Keratinocyte (primary cell): Measurements from ENCODE around the gene EBF3. TPM values are rescaled to one million over a fixed set of nuclear protein-coding genes. Genes with fewer than 3 reads are reported as not detected.

Experiments
- DNase-seq: peaks from one replicate; pipeline ENCODE4 v3.0.0-alpha.2; 2011; ENCODE audit warnings: low read depth, missing footprints, low spot score
- FAIRE-seq: peaks from 2 replicates; lab custom pipeline; 2011; peaks lifted over from hg19 to GRCh38; lab: Jason Lieb, UNC
- H2AFZ ChIP-seq: 2 replicates; pipeline ENCODE4 v1.6.0; 2012; ENCODE audit warnings: low read length, control low read depth, inconsistent platforms; ENCODE audit not compliant: control insufficient read depth
- H3K27ac ChIP-seq: 2 replicates; pipeline ENCODE4 v1.5.1; 2011; ENCODE audit warnings: low read length; ENCODE audit not compliant: control insufficient read depth, insufficient read depth
- H3K27me3 ChIP-seq: 3 replicates; pipeline ENCODE4 v1.6.0; 2011; ENCODE audit warnings: low read length; ENCODE audit not compliant: control insufficient read depth, insufficient read depth; ENCODE audit errors: extremely low read depth
- H3K36me3 ChIP-seq, 2 experiments: 2 replicates in 1 of 2; 3 replicates in 1 of 2; pipeline ENCODE4 v1.5.1; 2011; ENCODE audit warnings: low read length in 2 of 2, mild to moderate bottlenecking in 1 of 2; ENCODE audit not compliant: control insufficient read depth in 2 of 2, insufficient read depth in 2 of 2; ENCODE audit errors: extremely low read depth in 1 of 2
- H3K4me1 ChIP-seq: 3 replicates; pipeline ENCODE4 v1.5.1; 2011; ENCODE audit warnings: low read length; ENCODE audit not compliant: control insufficient read depth, insufficient read depth; ENCODE audit errors: extremely low read depth
- H3K4me2 ChIP-seq: 3 replicates; pipeline ENCODE4 v1.6.0; 2011; ENCODE audit warnings: low read depth, low read length; ENCODE audit not compliant: control insufficient read depth, insufficient read depth; ENCODE audit errors: extremely low read depth
- H3K4me3 ChIP-seq, 3 experiments: fragments of 200-600 bp in 1 of 3; sonication (generic) in 1 of 3; 2 replicates in 2 of 3; 3 replicates in 1 of 3; pipeline ENCODE4 v1.5.1; 2011 to 2016; ENCODE audit warnings: low read length in 3 of 3, mild to moderate bottlenecking in 3 of 3, control low read depth in 2 of 3, inconsistent platforms in 1 of 3, low read depth in 1 of 3, mixed read lengths in 1 of 3, mixed run types in 1 of 3, moderate library complexity in 1 of 3; ENCODE audit not compliant: control insufficient read depth in 2 of 3, insufficient read depth in 2 of 3; ENCODE audit errors: extremely low read depth in 1 of 3
- H3K79me2 ChIP-seq: 2 replicates; pipeline ENCODE4 v1.6.0; 2012; ENCODE audit warnings: low read length; ENCODE audit not compliant: control insufficient read depth, insufficient read depth
- H3K9ac ChIP-seq: 3 replicates; pipeline ENCODE4 v1.6.0; 2011; ENCODE audit warnings: low read length; ENCODE audit not compliant: control insufficient read depth, insufficient read depth; ENCODE audit errors: extremely low read depth
- H3K9me1 ChIP-seq: 3 replicates; pipeline ENCODE4 v1.6.0; 2011; ENCODE audit warnings: low read length; ENCODE audit not compliant: control insufficient read depth, insufficient read depth; ENCODE audit errors: extremely low read depth
- H3K9me3 ChIP-seq: 2 replicates; pipeline ENCODE4 v1.5.1; 2012; ENCODE audit warnings: low read depth, low read length; ENCODE audit not compliant: control insufficient read depth
- H4K20me1 ChIP-seq: 3 replicates; pipeline ENCODE4 v1.6.0; 2011; ENCODE audit warnings: low read length; ENCODE audit not compliant: control insufficient read depth, insufficient read depth; ENCODE audit errors: extremely low read depth
- EZH2 ChIP-seq: IDR thresholded peaks from one replicate; pipeline ENCODE4 v1.6.1; 2012; ENCODE audit warnings: inconsistent platforms, mild to moderate bottlenecking, low read length, moderate library complexity
- dilution Hi-C: fragments of 300-500 bp; cut with MboI; formaldehyde crosslinking; loops from one replicate; pipeline ENCODE4 v1.7.0; 2020; ENCODE audit warnings: low sequenced_read_pairs; ENCODE audit not compliant: extremely low pct_ligation_motif_present
- polyA plus RNA-seq, 5 experiments: library from polyadenylated mRNA; depleted of rRNA in 3 of 5; stranded (reverse) in 3 of 5; stranded (forward) in 1 of 5; unstranded in 1 of 5; fragments of >200 nt; gene quantifications; 1 replicate in 1 of 5; 2 replicates in 3 of 5; 3 replicates in 1 of 5; pipeline versions ENCODE4 v1.2.1 to v1.2.3, GENCODE V29; 2011 to 2012; ENCODE audit warnings: missing spikeins in 2 of 5, low read depth in 1 of 5, low replicate concordance in 1 of 5
- TF ChIP-seq, protein P1 (sequence below), 3 experiments: IDR thresholded peaks in 1 of 3; conservative IDR thresholded peaks in 1 of 3; optimal IDR thresholded peaks in 1 of 3; 2 replicates in 2 of 3; 3 replicates in 1 of 3; pipeline versions ENCODE3 to v1.5.1; 2011; ENCODE audit warnings: low read length in 3 of 3, mild to moderate bottlenecking in 3 of 3, moderate library complexity in 2 of 3, control low read depth in 1 of 3, inconsistent platforms in 1 of 3; ENCODE audit not compliant: insufficient read depth in 2 of 3; ENCODE audit errors: extremely low read depth in 1 of 3

The EBF3 gene
- polyA plus RNA-seq, 1 donor (not counting 4 experiments of a cell fraction or from before 2014, with no cell fraction given) = not detected

DNA sequence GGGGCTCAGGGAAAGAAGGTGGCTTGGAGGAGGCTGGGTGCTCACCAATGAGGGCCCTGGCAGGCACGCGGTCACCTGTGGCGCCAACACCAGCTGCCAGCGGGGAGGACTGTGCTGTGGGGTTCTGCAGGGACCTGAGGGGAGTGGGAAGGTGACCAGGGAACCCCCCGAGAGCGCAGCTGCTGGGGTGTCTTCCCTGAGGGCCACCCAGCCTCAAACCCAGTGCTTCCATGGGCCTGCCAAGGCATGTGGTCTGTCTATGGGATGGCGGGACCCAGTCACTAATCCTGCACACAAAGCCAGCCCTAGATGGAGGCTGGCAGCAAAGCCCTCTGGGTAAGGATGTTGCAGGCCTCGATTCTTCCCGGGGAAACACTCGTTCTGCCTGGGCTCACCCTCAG, 117.1 kb downstream of the EBF3 start:
- Histone ChIP-seq H4K20me1 (no peaks in the 10 kb centered on the region), H3K27ac (no peak overlapping the region), H3K9ac (no peak overlapping the region), H3K4me1 (no peaks in the 10 kb centered on the region), H3K27me3 (no peaks in the 10 kb centered on the region), H2AFZ (no peak overlapping the region), H3K79me2 (no peaks in the 10 kb centered on the region), H3K9me1 (no peaks in the 10 kb centered on the region), H3K4me2 (no peak overlapping the region), H3K36me3 (no peaks in the 10 kb centered on the region), H3K4me3 (no peak overlapping the region), H3K9me3 (peaks cover under 1% of the 10 kb centered on the region)
- FAIRE-seq (no peak), DNase-seq (no peak)
- no peak for TF ChIP-seq EZH2
- TF ChIP-seq, protein P1, sequence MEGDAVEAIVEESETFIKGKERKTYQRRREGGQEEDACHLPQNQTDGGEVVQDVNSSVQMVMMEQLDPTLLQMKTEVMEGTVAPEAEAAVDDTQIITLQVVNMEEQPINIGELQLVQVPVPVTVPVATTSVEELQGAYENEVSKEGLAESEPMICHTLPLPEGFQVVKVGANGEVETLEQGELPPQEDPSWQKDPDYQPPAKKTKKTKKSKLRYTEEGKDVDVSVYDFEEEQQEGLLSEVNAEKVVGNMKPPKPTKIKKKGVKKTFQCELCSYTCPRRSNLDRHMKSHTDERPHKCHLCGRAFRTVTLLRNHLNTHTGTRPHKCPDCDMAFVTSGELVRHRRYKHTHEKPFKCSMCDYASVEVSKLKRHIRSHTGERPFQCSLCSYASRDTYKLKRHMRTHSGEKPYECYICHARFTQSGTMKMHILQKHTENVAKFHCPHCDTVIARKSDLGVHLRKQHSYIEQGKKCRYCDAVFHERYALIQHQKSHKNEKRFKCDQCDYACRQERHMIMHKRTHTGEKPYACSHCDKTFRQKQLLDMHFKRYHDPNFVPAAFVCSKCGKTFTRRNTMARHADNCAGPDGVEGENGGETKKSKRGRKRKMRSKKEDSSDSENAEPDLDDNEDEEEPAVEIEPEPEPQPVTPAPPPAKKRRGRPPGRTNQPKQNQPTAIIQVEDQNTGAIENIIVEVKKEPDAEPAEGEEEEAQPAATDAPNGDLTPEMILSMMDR (optimal IDR thresholded peaks at IDR 0.05 in 1 of 3, IDR thresholded peaks at IDR 0.05 in 1 of 3, conservative IDR thresholded peaks at IDR 0.05 in 1 of 3; ENCODE audit: extremely low read depth in 1 of 3, insufficient read depth in 2 of 3, low read length in 3 of 3) = no peak
- dilution Hi-C loops = no loop called here

DNA sequence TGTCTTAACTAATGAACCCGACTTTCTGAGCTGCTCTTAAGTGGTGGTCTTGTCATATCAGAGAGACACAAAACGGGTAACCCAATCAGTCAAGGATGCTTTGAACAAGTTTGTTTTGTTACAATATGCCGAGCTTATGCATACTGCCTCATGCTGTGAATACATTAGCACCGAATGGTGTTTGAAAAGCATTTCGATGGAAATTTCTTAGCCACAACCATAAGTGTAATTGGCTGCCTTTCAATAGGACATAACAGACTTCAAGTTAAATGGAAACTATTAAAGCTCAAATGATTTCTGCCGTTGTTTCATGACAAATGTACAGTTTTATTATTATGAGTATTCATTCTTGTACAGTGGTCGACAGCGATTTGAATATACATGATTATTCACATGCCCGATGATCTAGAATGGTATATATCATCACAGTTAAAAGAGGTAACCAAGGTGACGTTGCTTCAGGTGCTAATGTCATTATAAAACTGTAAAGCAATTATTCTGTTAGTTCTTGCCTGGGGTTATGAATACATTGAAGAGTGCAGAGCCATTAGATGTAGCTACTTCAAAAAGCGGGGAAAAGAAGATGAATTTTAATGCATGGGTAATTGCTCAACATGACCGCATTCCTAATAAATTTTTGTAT, 118.8 kb downstream of the EBF3 start:
- dilution Hi-C loops = no loop called here
- Histone ChIP-seq H3K36me3 (no peaks in the 10 kb centered on the region), H2AFZ (no peak overlapping the region), H4K20me1 (no peaks in the 10 kb centered on the region), H3K9ac (no peak overlapping the region), H3K27ac (no peak overlapping the region), H3K4me1 (no peaks in the 10 kb centered on the region), H3K27me3 (no peaks in the 10 kb centered on the region), H3K4me2 (no peak overlapping the region), H3K4me3 (no peak overlapping the region), H3K9me1 (no peaks in the 10 kb centered on the region), H3K79me2 (no peaks in the 10 kb centered on the region), H3K9me3 (peaks cover 2% of the 10 kb centered on the region)
- DNase-seq (no peak), FAIRE-seq (no peak)
- no peak for TF ChIP-seq EZH2
- TF ChIP-seq, protein P1 (optimal IDR thresholded peaks at IDR 0.05 in 1 of 3, IDR thresholded peaks at IDR 0.05 in 1 of 3, conservative IDR thresholded peaks at IDR 0.05 in 1 of 3; ENCODE audit: extremely low read depth in 1 of 3, insufficient read depth in 2 of 3, low read length in 3 of 3) = no peak
